NCI-H446 treated with DMSO at 0.1 percent for 48 hours (cell line): ENCODE measurements around the gene CARD11.
A peak's percentile ranks its signal among the peaks of the same experiment; 100 is the strongest.

ENCODE experiments used
- DNase-seq: peaks from one replicate; lab custom pipeline; 2025; lab: John Stamatoyannopoulos, UW

The CARD11 gene

GRCh38 chr7:2905500-2905899 lies 138.2 kb downstream of the CARD11 start:
- no peak for DNase-seq

- no peak for DNase-seq
Observed at GRCh38 chr7:2905027-2905426, 138.6 kb downstream of the CARD11 start.

DNA sequence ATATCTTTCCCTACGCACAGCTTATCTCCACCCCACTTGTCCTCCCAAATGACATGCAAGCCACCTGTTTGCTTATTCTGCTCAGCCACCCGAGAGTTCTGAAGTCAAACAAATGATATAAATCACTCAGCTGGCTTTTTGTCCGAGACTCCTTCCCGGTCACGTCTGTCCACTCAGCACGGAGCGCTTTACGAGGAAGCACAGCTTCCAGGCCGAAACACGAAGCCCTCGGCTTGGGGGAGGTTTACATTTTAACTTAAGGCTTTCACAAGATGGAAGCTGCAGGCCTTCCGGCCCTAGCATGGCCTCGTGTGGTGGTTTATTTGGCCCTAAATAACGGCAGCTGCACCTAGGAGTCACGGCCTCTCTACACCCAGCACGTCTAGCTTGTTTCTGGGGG lies 139.5 kb downstream of the CARD11 start:
- DNase-seq = no peak

DNA sequence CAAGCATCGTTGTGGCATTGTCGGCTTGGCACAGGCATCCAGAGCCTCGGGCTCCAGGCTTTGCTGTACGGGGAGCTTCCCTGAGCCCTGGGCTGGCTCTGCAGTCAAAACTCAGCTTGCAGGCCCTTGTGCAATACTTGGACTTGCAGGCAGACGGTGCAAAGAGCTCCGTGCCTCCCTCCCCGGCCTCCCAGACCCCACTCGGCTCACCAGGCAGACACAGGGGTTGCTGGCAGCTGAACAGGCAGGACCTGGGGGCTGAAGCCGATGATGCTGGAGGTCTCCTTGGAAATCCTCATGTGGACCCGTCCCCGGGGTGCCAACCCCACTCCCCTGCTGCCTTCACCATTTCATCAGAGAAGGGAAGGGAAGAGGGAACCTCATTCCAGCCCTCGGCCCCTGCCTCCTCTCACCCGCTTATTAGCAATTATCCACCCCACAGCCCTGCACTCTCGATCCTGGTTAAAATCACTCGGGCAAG lies 139.9 kb downstream of the CARD11 start:
- DNase-seq = no peak

- DNase-seq = no peak
Observed at GRCh38 chr7:2897023-2897422, 146.6 kb downstream of the CARD11 start.

DNA sequence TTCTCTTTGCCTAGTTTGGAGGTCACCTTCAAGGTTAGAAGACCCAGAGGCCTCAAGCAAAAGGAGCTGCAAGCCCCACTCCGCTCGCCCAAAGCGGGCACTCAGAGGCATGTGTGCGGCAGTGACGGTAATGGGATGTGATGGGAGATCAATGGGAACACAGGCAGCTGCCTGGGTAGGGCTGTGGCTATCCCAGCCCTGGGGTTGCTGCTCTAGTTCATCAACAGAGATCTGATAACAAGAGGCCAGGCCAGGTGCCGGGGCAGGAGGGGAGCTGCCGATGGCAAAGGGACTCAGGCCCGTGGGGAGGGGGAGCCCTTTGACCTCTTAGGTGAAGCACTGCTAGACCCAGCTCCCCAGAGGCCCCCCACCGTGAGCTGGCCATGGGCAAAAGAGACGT lies 147.5 kb downstream of the CARD11 start:
- no peak for DNase-seq

DNA sequence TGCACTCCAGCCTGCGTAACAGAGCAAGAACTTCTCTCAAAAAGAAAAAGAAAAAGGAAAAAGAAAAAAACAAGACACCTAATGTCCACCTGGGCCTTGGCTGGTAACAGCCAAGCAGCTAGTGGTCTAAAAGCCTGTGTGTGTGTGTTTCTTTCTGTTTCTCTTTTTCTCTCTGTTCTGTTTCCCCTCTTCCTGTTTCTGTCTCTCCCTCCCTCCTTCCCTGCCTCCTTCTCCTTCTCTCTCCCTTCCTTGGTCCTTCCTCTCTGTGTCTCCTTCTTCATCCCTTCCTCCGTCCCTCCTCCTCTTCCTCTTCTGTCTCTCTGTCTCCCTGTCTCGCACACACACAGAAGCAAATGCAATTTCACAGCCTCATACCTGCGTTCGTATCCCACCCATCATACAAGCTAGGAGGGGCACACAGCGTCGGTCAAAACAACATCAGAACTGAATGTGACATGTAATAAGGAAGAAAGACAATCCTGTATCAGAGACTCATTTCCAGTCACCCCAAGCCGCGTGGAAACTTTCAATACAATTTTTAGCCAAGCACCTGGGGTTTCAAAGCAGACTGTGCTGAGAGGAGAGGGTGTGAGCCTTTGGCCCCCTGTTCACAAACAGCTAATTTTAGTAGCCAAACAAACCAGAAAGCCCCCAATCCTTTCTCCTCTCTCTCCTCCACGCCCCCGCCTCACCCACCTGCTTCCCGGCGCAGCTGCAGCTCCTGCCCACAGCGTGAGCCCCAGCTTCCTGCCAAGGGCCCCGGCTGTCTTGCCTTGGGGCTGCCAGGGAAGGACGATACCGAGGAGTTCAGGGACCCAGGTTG lies 149.3 kb downstream of the CARD11 start:
- DNase-seq = no peak

DNA sequence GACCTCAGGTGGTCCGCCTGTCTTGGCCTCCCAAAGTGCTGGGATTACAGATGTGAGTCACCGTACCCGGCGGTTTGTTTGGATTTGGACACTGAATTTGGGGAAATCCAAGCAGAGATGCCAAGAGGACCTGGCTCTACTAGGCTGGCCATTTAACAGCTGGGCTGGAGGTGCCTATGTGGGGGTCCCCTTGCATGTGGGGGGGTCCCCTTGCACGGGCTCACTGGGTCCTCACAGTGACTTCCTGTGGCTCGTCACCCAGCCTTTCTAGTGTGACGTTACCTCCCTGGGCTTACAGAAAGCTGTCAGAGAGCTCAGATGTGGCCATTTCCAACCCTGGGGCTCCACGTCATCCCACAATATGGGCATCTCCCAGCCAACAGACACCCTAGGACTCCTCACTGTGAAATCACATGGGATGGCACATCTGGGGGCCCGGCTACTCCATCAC lies 150.2 kb downstream of the CARD11 start:
- DNase-seq = no peak

DNA sequence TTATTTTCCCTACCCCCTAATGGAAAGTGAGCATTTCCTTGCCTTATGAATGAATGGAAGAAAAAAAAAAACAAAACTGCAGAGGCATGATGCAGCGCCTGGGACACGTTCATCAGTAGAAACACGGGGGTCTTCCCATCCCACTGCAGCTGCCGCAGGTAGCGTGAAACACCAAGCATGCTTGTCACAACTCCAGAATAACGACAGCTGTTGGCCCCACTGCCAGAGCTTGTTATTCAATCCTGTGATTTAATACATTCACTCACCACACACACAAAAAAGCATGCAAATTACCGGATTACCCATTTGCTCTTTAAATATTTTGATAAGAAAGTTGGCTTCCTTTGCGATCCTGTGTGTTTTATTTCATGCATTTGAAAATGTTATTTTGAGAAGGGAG lies 151.1 kb downstream of the CARD11 start:
- no peak for DNase-seq

DNA sequence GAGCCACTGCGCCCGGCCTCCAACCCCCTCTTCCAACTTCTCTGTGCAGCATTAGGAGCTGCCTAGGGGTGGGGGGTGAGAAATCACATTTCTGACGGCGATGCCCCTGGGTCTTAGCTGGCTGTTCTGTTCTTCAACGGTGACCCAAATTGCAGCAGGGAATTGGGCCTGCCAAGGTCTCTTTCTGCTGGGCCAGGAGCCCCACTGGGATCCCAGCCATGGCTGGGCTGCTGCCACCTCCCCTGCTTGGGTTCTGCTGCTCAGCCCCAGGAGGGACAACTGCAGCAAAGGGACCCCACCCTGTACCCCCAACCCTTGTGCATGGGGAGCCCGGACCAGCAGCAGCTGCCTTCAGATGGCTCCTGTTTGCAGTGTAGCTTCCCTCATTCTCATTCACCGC lies 155.9 kb downstream of the CARD11 start:
- no peak for DNase-seq

- DNase-seq = peak; percentile 37
Observed at GRCh38 chr7:2886900-2887299, 156.8 kb downstream of the CARD11 start.

- no peak for DNase-seq
Observed at GRCh38 chr7:2886391-2886790, 157.3 kb downstream of the CARD11 start.

GRCh38 chr7:2884161-2884560 lies 159.5 kb downstream of the CARD11 start:
- no peak for DNase-seq

DNA sequence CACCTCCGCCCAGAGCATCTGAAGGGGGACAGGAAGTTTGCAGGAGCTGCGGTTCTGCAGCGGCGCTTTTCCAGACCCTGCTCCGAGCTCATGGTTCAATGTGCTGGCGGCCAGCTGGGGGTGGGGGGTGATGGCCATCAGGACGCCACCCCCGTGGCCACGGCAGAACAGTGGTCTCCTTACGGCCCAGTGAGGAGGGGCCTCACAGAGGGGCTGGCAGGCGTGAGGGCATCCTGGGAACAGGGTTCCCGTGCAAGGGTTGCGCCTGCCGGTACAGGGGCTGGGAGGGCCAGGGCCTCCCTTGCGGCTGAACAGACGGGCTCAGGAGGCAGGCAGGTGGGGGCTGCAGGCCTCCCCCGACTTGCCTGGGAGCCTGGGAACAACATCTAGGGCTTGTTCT lies 160.6 kb downstream of the CARD11 start:
- DNase-seq = no peak

DNA sequence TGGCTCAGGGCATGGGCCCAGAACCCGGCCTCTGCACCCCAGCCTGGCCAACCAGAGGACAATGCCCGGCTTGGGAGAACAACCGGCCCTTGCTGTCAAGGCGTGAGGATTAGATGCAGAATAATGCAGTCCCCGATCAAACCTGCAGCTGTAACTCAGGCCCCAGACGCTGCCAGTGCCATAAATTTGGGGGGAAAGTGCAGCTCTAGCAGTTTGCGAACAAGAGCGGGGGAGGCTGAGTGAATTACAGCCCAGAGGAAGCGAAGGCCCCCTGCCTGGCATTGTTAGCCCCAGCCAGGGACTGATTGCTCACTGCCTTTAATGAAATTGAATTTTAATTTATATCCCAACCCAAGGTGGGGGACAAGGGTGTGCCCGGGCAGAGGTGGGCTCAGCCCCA lies 161.6 kb downstream of the CARD11 start:
- no peak for DNase-seq

GRCh38 chr7:2880874-2881533 lies 162.7 kb downstream of the CARD11 start:
- DNase-seq = no peak

DNA sequence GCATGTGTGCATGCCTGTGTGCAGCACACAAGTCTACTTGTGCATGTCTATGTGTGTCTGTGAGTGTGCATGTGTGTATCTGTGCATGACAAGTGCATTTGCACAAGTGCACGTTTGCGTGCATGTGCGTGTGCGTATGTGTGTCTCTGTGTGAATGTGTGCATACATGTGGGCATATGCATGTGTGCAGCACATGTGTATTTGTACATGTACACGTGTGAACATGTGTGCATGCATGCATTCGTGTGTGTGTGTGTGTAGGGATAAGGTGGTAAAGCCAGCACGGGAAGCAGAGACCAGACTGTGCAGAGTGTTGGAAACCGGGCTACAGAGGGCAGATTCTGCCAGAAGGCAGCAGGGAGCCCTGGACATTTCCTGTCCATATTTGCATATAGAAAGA lies 163.6 kb downstream of the CARD11 start:
- no peak for DNase-seq

DNA sequence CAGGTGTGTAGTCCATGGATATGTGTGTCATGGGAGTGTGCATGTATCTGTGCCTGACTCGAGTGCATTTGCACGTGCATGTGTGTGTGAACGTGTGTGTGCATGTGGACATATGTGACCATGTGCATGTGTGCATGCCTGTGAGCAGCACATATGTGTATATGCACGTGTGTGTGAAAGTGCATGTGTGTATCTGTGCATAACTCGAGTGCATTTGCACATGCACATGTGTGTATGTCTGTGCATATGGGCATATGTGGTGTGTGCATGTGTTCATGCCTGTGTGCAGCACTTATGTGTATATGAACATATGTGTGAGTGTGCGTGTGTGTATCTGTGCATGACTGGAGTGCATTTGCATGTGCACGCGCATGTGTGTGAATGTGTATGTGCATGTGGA lies 164.3 kb downstream of the CARD11 start:
- no peak for DNase-seq

DNA sequence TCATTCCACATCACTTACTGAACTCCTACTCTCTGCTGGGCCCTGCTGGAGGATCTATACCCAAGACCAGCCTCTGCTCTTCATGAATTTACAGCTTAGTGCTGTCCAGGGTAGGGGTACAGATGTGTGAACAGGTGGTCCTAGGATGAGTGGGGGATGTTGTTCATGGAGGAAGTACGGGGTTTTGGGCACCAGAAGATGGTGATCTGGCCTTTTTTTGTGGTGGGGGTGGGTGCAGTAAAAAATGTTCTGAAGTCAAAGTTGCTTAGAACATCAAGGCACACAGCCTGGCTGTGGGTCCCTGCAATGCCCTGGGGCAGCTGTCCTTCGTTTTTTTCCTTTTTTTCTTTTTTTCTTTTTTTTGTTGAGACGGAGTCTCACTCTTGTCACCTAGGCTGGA lies 165.4 kb downstream of the CARD11 start:
- DNase-seq = no peak

DNA sequence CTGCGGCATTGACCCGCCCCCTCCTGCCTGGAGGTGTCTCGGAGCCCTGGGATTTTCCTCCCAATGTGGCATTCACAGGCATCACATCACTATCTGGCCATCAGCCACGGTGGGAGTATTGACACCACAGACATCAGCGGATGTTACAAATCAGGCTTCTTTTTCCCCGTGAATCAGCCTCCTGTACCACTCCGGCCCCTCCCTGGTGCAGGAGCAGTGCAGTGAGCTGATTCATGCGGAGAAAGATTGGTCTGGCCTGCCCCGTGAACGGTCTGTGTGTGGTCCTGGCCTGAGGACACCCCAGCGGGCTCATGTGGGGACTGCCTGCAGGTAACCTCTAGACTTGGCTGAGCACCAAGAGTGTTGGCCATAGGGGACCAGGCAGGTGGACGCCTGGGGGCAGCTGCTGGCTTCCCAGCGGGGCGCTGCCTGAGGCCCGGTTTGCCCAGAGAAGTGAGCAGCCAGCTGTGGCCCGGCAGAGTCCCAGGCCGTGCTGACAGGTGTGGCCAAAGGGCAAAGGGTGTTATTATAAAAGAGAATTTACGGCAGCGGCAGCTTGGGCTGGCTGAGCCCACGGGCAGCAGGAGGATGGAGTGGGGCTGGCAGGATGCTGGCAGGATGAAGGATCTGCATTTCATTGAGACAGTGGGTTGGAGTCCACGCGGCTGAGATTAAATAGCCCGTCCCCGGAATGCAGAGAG lies 167.5 kb downstream of the CARD11 start:
- DNase-seq = no peak

DNA sequence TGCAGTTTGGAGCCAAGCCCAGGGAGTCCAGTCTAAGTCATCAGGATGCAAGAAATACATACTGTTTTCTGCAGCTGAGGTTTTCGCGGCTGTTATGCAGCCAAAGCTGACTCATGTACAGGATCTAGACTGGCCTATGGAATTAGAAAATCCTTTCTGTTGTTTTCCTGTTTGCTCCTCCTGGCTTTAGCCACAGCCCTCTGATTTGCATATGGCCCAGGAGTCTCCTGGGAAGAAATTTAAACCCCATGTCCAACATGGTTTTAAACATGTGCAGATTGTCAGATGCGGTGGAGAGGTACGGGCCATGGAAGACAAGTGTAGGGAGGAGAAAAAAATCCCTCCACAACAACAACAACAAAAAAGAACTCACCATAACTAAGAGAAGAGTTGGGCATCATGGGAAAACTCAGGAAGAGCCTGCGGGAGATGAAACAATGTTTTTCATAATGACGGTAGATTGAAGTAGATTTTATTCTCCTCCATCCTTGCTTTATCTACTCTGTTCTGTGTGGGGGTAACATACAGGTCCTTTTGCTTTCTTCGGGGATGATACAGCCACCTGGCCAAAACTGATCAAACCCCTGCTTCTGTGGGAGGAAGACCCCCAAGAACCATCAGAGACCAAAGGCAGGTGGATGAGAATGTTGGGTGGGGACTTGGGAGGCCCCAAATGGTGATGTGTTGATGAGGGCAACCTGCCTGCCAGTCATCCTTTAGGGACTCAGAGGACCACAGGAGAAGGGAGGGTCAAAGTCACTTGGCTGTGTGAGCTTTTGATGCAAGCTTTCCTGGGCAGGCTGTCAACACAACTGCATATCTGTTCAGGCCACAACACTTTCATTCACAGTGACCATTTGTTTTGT lies 169.7 kb downstream of the CARD11 start:
- DNase-seq = peak; percentile 42

DNA sequence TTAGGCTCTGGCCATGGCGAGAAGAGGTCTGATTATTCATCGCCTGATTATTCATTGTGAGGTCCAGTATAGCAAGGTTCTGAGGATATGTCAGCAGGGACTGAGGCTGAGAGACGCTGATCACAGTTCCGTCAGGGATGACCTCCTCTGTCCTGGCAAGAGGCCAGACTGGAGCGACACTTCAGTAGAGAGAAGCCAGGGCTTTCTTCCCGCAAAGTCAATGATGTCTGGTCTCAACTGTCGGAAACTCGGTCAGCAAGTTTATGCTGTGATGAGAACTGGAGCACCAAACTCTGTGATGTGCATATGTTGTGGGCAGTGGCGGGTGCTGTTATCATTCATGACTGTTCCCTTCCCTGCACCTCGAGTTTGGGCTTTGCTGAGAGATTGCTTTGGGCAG lies 170.5 kb downstream of the CARD11 start:
- DNase-seq = no peak
